ENCODE data around the gene NFKBIB.
A peak's percentile ranks its signal among the peaks of the same experiment; 100 is the strongest.
"Not testable (repeated sequence)": the region's sequence is repeated elsewhere in the genome, so short reads cannot be mapped to it uniquely, and the experiment has no call there.

The NFKBIB gene

DNA sequence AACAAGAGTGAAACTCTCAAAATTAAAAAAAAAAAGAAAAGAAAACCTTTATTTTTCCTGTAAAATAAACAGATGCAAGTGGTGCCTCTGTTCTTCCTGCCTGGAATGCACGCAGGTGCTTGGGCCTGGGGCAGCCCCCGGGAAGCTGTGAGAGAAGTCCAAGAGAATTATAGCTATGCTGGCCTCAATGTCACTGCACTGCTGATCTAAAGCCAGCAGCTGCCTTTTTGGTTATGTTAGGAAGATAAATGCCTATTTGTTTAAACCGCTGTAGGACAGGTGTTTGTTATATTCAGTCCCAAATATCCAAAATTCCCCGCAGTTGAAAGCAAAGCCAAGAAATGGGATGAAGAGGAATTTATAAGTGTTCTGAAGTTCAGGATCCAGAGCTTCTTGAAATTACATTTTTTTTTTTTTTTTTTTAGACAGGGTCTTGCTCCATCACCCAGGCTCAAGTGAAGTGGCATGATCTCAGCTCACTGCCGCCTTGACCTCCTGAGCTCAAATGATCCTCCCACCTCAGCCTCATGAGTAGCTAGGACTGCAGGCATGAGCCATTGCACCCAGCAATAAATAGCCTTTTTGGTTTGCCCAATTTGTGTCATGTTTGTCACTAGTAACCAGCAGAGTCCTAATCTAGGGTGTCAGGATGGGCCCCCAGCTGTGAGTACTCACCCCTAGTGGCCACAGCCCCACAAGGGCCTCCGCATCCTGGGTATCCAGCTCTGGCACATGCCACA is 23.9 kb upstream of the NFKBIB start:
- no peak for DNase-seq

DNA sequence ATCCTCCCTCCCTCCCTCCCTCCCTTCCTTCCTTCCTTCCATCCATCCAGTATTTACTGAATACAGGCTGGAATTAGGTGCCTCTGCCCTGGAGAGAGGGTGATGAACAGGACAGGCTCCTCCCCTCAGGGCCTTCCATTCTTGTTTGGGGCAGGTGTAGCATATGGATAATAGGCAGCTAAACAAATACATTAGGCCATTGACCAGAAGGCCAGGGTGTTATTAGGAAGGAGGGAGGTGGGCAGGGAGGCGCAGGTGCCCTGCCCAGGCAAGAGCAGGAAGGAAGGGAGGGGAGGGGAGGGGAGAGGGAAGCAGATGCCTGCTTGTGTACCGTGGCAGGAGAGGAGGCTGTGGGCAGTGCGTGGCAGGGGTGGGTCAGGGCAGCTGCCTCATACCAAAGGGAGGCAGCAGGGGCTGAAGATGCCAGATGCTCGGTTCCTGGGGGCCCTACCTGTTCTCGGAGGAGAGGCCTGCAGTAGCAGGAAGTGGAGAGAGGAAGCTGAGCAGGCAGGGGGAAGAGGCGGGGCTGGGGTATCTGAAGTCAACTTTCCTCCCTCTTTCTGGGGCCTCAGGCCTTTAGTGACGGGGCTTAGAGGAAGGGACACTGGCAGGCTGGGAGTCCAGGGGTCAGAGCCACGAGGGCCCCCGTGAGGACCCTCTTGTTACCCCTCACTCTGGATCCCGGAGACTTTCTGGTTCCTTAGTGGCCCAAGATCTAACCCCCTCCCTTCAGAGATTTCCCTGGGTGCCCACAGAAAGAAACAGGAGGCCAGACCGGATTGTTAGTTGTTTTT is 21.8 kb upstream of the NFKBIB start, which contains the start of gene RINL:
Gene RINL, minus strand, starts transcription at position 495 of the 794 bp plus-strand sequence. CDS start 1,533 bp downstream, outside the sequence.
- DNase-seq: peak; percentile 63

DNA sequence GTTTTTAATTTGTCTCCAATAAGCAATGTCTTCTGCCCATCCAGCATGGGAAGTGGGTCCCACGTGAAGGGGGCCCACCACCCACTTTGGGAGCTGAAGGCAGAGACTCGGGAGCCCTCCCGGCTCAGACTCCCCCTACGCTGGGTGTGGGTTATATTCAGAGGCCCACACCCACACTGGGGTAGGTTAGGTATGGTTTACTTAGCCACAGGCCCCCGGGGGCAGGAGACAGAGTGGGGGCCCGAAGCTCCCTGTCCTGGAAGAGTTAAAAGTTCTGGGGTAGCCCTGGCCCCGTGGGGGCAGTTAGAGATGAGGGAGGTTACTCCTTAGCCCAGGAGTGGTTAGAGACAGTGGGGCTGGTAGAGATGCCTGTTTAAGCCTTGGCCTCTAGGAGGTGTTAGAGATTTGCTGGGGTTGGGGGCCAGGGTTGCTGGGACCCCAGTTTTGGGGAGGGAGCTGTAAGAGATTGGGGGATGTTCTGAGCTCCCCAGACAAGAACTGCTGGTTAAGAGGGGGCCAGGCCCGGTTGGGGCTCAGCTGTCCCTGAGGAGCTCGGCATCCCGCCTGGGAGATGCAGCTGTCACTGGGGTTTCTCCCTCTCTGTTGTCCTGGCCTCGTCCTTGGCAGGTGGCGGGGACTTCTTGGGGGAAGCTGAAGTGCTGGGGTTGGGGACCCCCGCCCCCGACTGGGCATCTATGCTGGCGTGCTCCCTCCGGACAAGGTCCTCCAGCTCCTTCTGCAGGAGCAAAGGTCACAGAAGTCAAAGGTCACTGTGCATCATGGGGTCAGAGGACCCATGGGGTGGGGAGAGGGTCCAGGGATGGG is 21.0 kb upstream of the NFKBIB start:
- no peak for DNase-seq

DNA sequence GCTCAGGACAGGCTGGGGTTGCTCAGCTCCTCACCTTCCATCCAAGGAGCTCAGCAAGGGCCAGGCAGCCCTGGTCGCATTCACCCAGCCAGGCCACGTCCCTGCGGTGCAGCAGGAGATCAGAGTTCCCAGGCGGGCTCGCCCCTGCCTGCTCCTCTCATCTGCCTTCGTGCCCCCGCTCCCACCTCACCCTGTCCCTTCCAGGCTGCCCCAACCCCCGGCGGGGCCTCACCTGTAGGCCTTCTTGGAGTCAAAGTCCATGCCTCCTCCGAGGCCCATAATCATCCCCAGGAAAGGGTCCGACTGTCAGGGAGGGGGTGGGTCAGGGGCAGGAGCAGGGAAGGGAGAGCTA is 20.4 kb upstream of the NFKBIB start:
- DNase-seq: no peak

DNA sequence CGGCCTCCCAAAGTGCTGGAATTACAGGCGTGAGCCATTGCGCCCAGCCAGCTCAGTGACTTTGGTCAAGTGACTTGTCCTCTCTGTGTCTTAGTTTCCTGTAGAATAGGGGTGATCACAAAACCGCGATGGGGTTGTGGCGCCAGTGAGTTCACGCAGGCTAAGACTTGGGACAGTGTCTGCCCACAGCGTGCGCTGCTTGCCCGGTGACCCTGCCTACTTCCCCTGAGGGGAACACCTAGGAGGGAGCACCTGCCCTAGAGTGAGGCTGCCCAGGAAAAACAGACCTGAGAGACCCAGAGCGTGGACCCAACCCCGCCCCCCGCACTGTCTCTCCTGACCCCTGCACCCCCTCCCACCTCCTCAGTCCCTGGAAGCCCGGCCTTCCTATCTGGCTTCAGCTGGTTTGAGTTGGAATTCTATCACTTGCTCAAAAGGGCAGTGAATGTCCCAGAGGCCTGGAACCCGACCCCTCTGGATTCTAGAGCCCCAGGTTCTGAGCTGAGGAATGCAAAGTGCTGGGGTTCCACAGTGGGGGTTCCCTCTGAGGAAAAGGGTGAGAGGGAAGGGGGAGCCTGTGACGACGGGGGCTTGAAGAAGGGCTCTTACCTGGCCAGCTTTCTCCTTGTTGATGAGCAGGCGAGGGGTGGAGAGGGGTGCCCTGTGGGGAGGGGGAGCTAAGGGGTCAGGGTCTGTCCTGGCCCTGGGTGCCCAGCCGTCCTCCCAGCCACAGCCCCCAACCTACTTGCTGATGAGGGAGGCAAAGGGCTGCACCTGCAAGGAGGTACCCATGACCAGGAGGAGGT is 19.5 kb upstream of the NFKBIB start:
- DNase-seq: no peak

DNA sequence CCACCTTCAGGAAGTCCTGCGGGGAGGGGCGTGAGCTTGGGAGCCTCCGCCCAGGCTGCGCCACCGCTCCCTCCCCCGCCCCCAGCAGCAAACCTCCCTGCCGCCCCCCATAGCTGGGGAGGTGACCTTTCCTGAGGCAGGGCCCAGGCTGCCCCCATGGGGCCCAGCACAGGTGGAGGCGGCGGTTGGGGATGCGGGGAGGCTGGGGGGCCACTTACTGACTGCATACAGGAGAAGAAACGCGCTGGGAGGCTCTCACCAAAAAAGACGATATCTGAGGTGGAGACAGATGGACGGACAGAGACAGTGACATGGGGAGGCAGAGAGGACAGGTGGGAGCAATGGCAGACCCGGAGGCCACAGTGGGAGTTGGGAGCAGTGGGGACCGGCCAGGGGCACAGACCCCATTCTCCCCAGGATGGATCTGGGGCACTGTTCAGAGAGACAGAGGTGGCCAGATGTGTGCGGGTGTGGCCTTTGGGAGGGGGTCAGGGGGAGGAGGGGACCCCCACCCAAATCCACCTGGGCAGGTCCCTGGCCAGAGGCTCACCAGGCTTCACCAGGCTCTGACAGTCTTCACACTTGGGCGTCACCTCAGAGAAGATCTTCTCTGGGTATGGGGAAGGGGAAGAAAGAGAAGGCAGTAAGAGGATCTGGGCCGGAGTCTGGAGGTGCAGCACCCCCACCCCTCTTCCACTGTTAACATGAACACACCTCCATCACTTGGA is 18.7 kb upstream of the NFKBIB start:
- no peak for DNase-seq

DNA sequence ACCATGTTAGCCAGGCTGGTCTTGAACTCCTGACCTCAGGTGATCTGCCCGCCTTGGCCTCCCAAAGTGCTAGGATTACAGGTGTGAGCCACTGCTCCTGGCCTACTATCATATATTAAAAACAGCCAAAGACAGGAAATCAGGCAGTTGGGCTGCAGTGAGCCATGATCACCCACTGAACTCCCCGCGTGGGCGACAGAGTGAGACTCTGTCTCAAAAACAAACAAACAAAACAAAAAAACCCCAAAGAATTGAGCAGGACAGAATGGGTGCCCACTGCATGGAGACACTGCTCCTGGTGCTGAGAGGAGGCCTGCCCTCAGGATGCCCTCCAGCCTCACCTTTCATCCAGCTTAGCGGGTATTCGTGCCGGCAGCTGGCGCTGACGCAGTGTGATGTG is 16.5 kb upstream of the NFKBIB start:
- no peak for DNase-seq

DNA sequence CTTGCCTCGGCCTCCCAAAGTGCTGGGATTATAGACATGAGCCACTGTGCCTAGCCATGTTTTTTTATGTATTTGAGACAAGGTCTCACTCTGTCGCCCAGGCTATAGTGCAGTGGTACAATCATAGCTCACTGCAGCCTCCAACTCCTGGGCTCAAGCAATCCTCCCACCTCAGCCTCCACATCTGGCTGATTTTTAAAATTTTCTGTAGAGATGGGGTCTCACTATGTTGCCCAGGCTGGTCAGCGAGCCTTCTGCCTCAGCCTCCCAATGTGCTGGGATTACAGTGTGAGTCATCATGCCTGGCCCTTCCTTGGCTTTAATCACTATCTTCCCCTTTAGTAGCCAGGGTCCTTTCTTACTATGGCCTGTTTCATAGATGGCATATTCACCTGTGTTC is 15.1 kb upstream of the NFKBIB start:
- DNase-seq: not testable (repeated sequence)

DNA sequence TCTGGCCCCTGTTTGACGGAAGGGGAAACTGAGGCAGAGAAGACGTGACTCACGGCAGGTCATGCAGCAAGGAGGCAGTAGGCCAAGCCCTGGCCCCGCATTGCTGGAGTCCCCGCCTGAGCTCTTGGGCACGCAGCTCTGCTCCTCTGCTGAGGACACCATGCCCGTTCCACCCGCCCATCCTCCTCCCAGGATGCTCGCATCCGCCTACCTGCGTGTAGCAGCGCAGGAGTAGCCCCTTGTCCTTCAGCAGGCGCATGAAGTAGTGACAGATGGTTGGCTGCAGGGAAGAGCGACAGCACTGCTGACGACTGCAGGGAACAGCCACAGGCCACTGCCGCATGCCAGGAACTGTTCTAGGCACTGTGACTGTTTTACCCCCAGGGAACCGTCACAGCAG is 10.9 kb upstream of the NFKBIB start:
- DNase-seq: no peak

DNA sequence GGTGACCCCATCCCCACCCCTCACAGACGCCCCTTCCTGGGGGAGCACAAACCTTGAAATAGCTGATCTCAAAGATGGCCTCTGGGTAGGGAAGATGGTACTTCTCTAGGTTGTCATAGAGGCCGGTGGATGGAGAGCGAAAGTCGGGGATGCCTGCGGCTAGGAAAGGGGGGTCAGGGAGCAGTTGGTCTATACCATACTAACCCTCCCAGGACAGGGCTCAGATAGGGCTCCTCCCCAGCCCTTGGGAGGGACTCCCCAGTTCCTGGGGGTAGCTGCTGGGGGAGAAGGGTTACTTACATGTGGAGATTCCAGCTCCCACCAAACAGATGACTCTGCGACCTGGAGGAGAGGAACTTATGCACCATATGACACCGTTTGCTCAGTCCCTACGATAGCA is 10.0 kb upstream of the NFKBIB start:
- DNase-seq: no peak

DNA sequence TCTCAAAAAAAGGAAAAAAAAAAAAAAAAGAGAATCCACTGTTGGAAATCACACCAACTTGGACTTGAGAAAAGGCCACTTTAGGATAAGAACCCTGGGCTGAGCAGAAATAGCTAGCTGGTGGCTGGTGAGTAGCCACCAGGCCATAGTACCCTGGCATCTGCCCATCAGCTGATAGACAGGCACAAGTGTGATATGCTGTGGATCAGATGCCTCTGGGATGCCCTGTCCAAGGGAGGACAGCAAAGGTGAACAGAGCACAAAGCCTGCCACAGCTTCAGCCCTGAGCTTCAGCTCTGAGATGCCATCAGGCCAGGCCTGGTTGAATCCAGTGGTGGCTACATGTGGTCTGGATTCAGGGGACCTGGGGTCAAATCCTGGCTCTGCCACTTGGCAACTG is 9.1 kb upstream of the NFKBIB start:
- no peak for DNase-seq

DNA sequence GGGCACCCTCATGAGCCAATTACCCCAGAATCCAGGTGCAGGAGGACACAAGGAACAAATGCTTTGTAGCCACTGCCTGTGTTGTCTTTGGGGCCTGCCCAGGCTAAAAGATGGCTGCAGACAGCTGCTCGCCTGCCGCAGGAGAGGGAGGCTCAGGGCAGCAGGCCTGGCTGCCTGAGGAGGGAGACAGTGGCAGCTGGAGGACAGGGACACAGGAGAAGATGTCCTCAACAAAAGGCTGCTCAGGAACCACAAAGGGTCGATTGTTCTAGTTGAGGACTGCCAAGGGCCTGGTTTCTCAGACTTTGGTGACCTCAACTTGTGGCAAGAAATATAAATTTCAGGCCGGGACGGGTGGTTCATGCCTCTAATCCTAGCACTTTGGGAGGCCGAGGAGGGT is 8.0 kb upstream of the NFKBIB start:
- DNase-seq: no peak

DNA sequence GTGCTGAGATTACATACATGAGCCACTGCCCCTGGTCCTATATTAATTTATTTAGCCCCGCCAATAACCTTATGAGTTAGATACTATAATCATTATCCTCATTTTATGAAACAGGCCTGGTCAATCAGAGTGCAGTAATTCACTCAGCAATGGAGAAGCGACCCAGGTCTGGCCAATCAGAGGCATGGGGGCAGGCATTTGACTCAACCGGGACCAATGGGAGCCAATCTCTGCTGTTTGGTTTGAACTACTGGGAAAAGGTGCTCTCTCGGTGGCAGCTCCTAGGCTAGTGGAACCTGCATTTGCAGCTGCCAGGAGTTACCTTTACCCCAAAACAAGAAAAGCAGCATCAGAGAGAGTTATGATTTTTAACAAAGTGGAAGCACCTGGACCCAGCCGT is 6.9 kb upstream of the NFKBIB start:
- no peak for DNase-seq

DNA sequence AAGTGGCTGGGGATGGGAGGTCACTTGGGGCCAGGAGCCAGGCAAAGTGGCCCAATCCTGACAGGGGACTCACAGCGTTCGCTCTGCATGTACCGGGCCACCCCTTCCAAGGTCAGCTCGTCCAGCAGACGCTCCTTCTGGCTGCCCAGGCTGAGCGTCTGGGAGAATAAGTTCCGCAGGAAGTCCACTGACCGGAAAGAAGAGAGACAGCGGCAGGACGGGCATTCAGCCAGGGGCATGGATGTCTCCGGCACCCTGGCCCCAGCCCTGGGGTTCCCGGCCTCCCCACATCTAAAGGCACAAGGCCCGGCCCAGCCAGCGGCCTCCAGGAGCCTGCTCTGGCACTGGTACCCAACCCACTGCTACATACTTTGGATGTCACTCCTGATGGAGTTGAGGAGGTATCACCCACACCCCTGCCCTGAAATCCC is 6.4 kb upstream of the NFKBIB start:
- no peak for DNase-seq

DNA sequence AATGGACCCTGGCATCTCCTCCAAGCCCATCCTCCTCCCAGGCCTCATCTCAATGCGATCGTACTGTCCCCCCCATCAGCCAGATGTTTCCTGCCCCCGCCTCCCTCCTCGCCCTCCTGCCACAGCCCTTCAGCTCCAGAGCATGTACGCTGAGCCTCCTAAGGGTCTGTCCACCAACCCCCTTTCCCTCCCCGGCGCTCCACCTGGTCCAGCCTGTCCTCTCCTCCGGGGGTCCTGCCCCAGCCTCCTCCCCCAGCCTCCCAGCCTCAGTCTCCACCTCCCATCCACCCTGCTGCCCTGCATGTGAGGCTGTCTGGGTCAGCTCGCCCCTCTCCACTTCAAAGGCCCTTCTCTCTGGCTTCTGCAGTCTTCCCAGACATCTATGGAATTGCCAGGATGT is 4.8 kb upstream of the NFKBIB start:
- no peak for DNase-seq

DNA sequence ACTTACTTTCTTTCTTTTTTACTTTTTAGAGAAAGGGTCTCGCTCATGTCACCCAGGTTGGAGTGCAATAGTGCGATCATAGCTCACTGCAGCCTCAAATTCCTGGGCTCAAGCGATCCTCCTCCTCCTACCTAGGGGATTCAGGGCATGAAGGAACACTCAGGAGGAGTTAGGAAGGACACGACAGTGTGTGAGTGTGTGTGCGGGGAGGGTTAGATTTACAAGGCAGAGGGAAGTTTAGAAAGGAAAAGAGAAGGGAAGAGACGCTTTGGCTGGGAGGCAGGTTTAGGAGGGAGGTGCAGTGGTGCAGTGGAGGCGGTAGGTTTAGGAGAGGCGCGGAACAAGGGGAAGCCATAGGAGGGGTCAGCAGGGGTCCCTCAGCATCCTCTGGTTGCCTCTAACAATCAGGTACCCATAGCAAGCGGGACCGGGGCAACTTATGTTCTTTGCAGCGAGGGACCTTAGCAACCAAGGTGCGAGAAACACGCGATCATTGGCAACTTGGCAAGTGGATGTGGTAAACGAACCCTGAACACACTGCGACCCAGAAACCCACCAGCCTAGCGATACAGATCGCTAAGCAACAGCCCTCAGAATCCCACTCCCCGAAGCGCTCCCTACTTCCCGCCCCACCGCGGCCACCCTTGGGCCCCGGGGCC is 852 bp upstream of the NFKBIB start:
- no peak for DNase-seq

DNA sequence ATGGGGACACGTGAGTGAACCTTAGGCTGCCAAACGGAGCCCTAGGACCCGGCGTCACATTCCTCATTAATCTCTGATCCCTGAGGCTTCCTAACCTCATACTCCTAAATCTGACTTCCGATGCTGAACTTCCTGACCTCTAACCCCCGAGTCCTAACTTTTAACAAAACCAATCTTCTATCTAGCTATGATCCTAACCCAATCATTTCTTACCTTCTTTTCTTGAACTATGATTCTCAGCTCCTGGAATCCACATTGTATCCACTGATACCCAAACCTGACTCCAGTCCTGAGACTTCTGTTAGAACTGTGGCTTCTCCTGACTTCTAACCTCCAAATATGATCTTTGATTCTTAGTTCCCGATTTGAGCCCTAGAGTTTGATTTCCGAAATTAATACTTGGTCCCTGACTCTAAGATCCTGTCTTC is 447 bp downstream of the NFKBIB start:
- DNase-seq: no peak

DNA sequence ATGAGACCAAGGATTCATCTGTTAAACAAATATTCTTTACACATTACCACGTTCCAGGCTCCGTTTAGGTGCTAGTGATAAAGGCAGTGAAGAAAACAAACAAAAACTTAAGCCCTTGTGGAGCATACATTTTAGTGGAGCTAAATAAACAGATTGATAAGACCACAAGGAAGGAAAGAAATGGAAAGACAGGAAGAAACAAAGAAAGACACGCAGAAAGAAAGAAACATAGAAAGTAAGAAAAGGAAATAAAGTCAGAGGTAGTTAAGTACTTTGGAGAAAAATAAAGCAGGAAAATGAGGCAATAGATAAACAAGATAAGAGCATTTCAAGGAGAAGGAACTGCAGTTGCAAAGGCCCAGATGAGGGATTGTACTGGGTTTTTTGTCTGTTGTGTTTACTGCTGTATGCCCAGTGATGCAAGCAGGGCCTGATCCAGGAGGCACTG is 998 bp downstream of the NFKBIB start:
- DNase-seq: no peak

DNA sequence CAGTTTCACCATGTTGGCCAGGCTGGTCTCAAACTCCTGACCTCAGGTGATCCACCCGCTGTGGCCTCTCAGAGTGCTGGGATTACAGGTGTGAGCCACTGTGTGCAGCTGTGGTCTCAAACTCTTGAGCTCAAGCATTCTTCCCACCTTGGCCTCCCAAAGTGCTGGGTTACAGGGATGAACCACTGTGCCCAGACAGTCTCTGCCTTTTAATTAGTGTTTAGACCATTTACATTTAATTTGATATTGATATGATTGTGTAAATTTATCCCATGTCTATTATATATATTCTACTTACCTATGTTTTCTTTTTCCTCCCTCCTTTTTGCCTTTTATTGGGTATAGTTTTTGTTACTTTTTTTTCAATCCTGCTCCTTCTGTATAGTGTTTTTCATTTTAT is 1.9 kb downstream of the NFKBIB start:
- DNase-seq: no peak

DNA sequence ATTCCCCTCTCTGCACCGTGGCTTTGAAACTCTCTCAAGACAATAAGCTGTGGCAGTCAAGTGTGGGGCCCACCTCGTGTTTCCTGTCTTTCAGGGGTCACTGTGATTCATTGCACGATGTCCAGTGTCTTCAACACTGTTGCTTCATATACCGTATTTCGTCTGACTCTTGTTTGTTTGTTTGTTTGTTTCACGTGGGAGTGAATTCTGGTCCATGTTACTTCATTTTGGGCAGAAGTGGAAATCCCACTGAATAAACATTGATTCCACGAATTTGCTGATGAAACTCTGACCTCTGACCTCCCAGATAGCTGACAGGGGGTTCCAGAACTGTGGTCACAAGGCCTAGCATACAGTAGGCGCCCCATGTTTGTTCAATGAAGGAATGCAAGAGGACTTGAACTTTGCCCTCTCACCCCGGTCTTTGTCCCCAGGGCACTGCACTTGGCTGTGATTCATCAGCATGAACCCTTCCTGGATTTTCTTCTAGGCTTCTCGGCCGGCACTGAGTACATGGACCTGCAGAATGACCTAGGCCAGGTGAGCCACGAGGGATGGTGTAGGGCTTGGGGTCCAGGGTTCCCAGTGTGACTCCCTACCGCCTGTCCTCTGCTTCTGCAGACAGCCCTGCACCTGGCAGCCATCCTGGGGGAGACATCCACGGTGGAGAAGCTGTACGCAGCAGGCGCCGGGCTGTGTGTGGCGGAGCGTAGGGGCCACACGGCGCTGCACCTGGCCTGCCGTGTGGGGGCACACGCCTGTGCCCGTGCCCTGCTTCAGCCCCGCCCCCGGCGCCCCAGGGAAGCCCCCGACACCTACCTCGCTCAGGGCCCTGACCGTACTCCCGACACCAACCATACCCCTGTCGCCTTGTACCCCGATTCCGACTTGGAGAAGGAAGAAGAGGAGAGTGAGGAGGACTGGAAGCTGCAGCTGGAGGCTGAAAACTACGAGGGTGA is 5.1 kb downstream of the NFKBIB start:
- no peak for DNase-seq

Data from NCI-H1436 (cell line).